Inflammatory macrophage (primary cell): ENCODE measurements around the gene ZBTB7A.

Experiments used
- DNase-seq, 2 donors: peaks; one replicate each; pipeline ENCODE4 v3.0.0-alpha.2; 2020 to 2022

The ZBTB7A gene

GRCh38 chr19:4067396-4068046 lies 822 bp upstream of the ZBTB7A start:
- peak; percentile 30 to 49 for DNase-seq

GRCh38 chr19:4066176-4066606 lies 508 bp downstream of the ZBTB7A start:
- DNase-seq, result no peak

GRCh38 chr19:4065430-4066175 lies 1.1 kb downstream of the ZBTB7A start:
- peak; percentile 95 to 98 for DNase-seq

- DNase-seq, result peak; percentile 28 to 43
These were observed 2.0 kb downstream of the ZBTB7A start for GRCh38 chr19:4064496-4065260.

- DNase-seq, result no peak
These were observed 2.6 kb downstream of the ZBTB7A start for GRCh38 chr19:4064149-4064495.

- DNase-seq, result no peak
These were observed 3.1 kb downstream of the ZBTB7A start for GRCh38 chr19:4063369-4064148.

- DNase-seq, result no peak
These were observed 4.0 kb downstream of the ZBTB7A start for GRCh38 chr19:4062419-4063368.

- DNase-seq, result no peak
These were observed 4.8 kb downstream of the ZBTB7A start for GRCh38 chr19:4061683-4062418.

- no peak for DNase-seq
These were observed 5.5 kb downstream of the ZBTB7A start for GRCh38 chr19:4061178-4061682.

- no peak for DNase-seq
These were observed 6.0 kb downstream of the ZBTB7A start for GRCh38 chr19:4060621-4061177.

- peak; percentile 28 to 56 for DNase-seq
These were observed 6.6 kb downstream of the ZBTB7A start for GRCh38 chr19:4059891-4060620.

- no peak for DNase-seq
These were observed 7.2 kb downstream of the ZBTB7A start for GRCh38 chr19:4059453-4059871.

- DNase-seq, result no peak
These were observed 7.8 kb downstream of the ZBTB7A start for GRCh38 chr19:4058693-4059452.

GRCh38 chr19:4057931-4058692 lies 8.6 kb downstream of the ZBTB7A start:
- DNase-seq, result peak; percentile 89 to 90

GRCh38 chr19:4055209-4055552 lies 11.5 kb downstream of the ZBTB7A start:
- no peak for DNase-seq

- DNase-seq, result no peak
These were observed 12.1 kb downstream of the ZBTB7A start for GRCh38 chr19:4054441-4055208.
